HepG2 (cell line): ENCODE measurements around the gene ITGA6. TPM values are rescaled to one million over a fixed set of nuclear protein-coding genes. Genes with fewer than 3 reads are reported as not detected.

ENCODE experiments used
- IRF2 ChIP-seq: IDR thresholded peaks from 2 replicates; pipeline ENCODE4 v1.6.1; 2018; ENCODE audit warnings: missing genetic modification reagents, missing compliant biosample characterization
- MAFG ChIP-seq: sonication (generic); formaldehyde crosslinking; IDR thresholded peaks from 2 replicates; pipeline ENCODE4 v1.5.1; 2020; ENCODE audit warnings: mild to moderate bottlenecking, missing genetic modification reagents
- MXD3 ChIP-seq: IDR thresholded peaks from 2 replicates; pipeline ENCODE4 v1.6.1; 2016; ENCODE audit warnings: mild to moderate bottlenecking, missing biosample characterization, missing genetic modification reagents
- MYC ChIP-seq: sonication (generic); formaldehyde crosslinking; IDR thresholded peaks from 2 replicates; pipeline ENCODE4 v1.9.0; 2021; ENCODE audit warnings: missing genetic modification reagents, borderline replicate concordance
- SMAD9 ChIP-seq: sonication (generic); formaldehyde crosslinking; IDR thresholded peaks from 2 replicates; pipeline ENCODE4 v1.5.1; 2020; ENCODE audit warnings: mild to moderate bottlenecking, missing genetic modification reagents
- SOX5 ChIP-seq: IDR thresholded peaks from 2 replicates; pipeline ENCODE4 v1.6.1; 2016; ENCODE audit warnings: borderline replicate concordance
- SPEN ChIP-seq: sonication (generic); formaldehyde crosslinking; IDR thresholded peaks from 2 replicates; pipeline ENCODE4 v1.5.1; 2020; ENCODE audit warnings: low read depth, mild to moderate bottlenecking, missing genetic modification reagents
- ZNF768 ChIP-seq: sonication (generic); formaldehyde crosslinking; IDR thresholded peaks from 2 replicates; pipeline ENCODE4 v1.4.0; 2020; ENCODE audit warnings: missing genetic modification reagents
- polyA plus RNA-seq, 8 experiments: library from polyadenylated mRNA; depleted of rRNA in 3 of 8; stranded (reverse) in 7 of 8; unstranded in 1 of 8; fragments of >200 nt; fragmentation: Illumina TruSeq in 4 of 8; extraction: Trizol in 4 of 8; gene quantifications; 2 replicates each; pipeline versions ENCODE4 v1.2.1 to v1.2.3, GENCODE V29; 2011 to 2016; ENCODE audit warnings: low read depth in 4 of 8, missing spikeins in 1 of 8, mixed read lengths in 1 of 8; ENCODE audit not compliant: insufficient read depth in 1 of 8
- total RNA-seq, 5 experiments: library from RNA; depleted of rRNA; stranded (reverse); fragments of >200 nt; fragmentation: Illumina TruSeq; extraction: Trizol; gene quantifications; 2 replicates each; pipeline ENCODE4 v1.2.3, GENCODE V29; 2016; ENCODE audit warnings: low read depth in 1 of 5
- TF ChIP-seq, protein P1 (sequence below): sonication (generic); formaldehyde crosslinking; IDR thresholded peaks from 2 replicates; pipeline ENCODE4 v1.4.0; 2020; ENCODE audit warnings: mild to moderate bottlenecking, missing genetic modification reagents
- TF ChIP-seq, protein P2 (sequence below): sonication (generic); formaldehyde crosslinking; IDR thresholded peaks from 2 replicates; pipeline ENCODE4 v1.5.0; 2020; ENCODE audit warnings: mild to moderate bottlenecking, missing genetic modification reagents, borderline replicate concordance
- TF ChIP-seq, protein P3 (sequence below): sonication (generic); formaldehyde crosslinking; IDR thresholded peaks from 2 replicates; pipeline ENCODE4 v1.4.0; 2020; ENCODE audit warnings: missing genetic modification reagents, borderline replicate concordance
- TF ChIP-seq, protein P4 (sequence below): sonication (generic); formaldehyde crosslinking; IDR thresholded peaks from 2 replicates; pipeline ENCODE4 v1.8.0; 2022; ENCODE audit warnings: mild to moderate bottlenecking, missing genetic modification reagents, borderline replicate concordance

Gene ITGA6
- total and polyA plus RNA-seq, 2 of the 13 experiments (the other 11 are each of a cell fraction or from before 2014, with no cell fraction given) = 24.0 to 92.5 TPM

- TF ChIP-seq MXD3 (CRISPR knock-in tag) (no peak), ZNF768 (CRISPR knock-in tag) (no peak), IRF2 (CRISPR knock-in tag) (peak; percentile 63), MAFG (CRISPR knock-in tag) (no peak), SPEN (CRISPR knock-in tag) (peak; percentile 64; the same call in 1 of the 2 replicates), MYC (CRISPR knock-in tag) (peak; percentile 51; the same call in 1 of the 2 replicates), SOX5 (CRISPR knock-in tag) (peak; percentile 96), SMAD9 (CRISPR knock-in tag) (no peak)
- TF ChIP-seq, protein P1, sequence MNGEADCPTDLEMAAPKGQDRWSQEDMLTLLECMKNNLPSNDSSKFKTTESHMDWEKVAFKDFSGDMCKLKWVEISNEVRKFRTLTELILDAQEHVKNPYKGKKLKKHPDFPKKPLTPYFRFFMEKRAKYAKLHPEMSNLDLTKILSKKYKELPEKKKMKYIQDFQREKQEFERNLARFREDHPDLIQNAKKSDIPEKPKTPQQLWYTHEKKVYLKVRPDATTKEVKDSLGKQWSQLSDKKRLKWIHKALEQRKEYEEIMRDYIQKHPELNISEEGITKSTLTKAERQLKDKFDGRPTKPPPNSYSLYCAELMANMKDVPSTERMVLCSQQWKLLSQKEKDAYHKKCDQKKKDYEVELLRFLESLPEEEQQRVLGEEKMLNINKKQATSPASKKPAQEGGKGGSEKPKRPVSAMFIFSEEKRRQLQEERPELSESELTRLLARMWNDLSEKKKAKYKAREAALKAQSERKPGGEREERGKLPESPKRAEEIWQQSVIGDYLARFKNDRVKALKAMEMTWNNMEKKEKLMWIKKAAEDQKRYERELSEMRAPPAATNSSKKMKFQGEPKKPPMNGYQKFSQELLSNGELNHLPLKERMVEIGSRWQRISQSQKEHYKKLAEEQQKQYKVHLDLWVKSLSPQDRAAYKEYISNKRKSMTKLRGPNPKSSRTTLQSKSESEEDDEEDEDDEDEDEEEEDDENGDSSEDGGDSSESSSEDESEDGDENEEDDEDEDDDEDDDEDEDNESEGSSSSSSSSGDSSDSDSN (CRISPR knock-in tag) = peak; percentile 39; the same call in 1 of the 2 replicates
- TF ChIP-seq, protein P2, sequence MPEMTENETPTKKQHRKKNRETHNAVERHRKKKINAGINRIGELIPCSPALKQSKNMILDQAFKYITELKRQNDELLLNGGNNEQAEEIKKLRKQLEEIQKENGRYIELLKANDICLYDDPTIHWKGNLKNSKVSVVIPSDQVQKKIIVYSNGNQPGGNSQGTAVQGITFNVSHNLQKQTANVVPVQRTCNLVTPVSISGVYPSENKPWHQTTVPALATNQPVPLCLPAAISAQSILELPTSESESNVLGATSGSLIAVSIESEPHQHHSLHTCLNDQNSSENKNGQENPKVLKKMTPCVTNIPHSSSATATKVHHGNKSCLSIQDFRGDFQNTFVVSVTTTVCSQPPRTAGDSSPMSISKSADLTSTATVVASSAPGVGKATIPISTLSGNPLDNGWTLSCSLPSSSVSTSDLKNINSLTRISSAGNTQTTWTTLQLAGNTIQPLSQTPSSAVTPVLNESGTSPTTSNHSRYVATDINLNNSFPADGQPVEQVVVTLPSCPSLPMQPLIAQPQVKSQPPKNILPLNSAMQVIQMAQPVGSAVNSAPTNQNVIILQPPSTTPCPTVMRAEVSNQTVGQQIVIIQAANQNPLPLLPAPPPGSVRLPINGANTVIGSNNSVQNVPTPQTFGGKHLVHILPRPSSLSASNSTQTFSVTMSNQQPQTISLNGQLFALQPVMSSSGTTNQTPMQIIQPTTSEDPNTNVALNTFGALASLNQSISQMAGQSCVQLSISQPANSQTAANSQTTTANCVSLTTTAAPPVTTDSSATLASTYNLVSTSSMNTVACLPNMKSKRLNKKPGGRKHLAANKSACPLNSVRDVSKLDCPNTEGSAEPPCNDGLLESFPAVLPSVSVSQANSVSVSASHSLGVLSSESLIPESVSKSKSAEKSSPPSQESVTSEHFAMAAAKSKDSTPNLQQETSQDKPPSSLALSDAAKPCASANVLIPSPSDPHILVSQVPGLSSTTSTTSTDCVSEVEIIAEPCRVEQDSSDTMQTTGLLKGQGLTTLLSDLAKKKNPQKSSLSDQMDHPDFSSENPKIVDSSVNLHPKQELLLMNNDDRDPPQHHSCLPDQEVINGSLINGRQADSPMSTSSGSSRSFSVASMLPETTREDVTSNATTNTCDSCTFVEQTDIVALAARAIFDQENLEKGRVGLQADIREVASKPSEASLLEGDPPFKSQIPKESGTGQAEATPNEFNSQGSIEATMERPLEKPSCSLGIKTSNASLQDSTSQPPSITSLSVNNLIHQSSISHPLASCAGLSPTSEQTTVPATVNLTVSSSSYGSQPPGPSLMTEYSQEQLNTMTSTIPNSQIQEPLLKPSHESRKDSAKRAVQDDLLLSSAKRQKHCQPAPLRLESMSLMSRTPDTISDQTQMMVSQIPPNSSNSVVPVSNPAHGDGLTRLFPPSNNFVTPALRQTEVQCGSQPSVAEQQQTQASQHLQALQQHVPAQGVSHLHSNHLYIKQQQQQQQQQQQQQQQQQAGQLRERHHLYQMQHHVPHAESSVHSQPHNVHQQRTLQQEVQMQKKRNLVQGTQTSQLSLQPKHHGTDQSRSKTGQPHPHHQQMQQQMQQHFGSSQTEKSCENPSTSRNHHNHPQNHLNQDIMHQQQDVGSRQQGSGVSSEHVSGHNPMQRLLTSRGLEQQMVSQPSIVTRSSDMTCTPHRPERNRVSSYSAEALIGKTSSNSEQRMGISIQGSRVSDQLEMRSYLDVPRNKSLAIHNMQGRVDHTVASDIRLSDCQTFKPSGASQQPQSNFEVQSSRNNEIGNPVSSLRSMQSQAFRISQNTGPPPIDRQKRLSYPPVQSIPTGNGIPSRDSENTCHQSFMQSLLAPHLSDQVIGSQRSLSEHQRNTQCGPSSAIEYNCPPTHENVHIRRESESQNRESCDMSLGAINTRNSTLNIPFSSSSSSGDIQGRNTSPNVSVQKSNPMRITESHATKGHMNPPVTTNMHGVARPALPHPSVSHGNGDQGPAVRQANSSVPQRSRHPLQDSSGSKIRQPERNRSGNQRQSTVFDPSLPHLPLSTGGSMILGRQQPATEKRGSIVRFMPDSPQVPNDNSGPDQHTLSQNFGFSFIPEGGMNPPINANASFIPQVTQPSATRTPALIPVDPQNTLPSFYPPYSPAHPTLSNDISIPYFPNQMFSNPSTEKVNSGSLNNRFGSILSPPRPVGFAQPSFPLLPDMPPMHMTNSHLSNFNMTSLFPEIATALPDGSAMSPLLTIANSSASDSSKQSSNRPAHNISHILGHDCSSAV (CRISPR knock-in tag) = no peak
- TF ChIP-seq, protein P3, sequence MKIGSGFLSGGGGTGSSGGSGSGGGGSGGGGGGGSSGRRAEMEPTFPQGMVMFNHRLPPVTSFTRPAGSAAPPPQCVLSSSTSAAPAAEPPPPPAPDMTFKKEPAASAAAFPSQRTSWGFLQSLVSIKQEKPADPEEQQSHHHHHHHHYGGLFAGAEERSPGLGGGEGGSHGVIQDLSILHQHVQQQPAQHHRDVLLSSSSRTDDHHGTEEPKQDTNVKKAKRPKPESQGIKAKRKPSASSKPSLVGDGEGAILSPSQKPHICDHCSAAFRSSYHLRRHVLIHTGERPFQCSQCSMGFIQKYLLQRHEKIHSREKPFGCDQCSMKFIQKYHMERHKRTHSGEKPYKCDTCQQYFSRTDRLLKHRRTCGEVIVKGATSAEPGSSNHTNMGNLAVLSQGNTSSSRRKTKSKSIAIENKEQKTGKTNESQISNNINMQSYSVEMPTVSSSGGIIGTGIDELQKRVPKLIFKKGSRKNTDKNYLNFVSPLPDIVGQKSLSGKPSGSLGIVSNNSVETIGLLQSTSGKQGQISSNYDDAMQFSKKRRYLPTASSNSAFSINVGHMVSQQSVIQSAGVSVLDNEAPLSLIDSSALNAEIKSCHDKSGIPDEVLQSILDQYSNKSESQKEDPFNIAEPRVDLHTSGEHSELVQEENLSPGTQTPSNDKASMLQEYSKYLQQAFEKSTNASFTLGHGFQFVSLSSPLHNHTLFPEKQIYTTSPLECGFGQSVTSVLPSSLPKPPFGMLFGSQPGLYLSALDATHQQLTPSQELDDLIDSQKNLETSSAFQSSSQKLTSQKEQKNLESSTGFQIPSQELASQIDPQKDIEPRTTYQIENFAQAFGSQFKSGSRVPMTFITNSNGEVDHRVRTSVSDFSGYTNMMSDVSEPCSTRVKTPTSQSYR (CRISPR knock-in tag) = no peak
- TF ChIP-seq, protein P4, sequence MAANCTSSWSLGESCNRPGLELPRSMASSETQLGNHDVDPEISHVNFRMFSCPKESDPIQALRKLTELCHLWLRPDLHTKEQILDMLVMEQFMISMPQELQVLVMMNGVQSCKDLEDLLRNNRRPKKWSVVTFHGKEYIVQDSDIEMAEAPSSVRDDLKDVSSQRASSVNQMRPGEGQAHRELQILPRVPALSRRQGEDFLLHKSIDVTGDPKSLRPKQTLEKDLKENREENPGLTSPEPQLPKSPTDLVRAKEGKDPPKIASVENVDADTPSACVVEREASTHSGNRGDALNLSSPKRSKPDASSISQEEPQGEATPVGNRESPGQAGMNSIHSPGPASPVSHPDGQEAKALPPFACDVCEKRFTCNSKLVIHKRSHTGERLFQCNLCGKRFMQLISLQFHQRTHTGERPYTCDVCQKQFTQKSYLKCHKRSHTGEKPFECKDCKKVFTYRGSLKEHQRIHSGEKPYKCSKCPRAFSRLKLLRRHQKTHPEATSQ = no peak
Observed at GRCh38 chr2:172480301-172481218, 53.2 kb downstream of the ITGA6 start (continued).
